HCT116 (cell line): ENCODE data around the gene GJC3. TPM values are rescaled to one million over a fixed set of nuclear protein-coding genes. Genes with fewer than 3 reads are reported as not detected.

Source experiments
- ATAC-seq: fragments of 200-7000 bp; cut with Tn5 transposase; 2 replicates; pipeline ENCODE4 v1.9.1; 2020; ENCODE audit warnings: mild to moderate bottlenecking, moderate library complexity
- BruUV-seq: library from RNA; stranded (reverse); fragments of 400-500 nt; replicated peaks from 2 replicates; lab custom pipeline; 2021; lab: Mats Ljungman, UMichigan
- CTCF ChIA-PET: fragments of 300-600 bp; sonication (Branson Sonifier 250); formaldehyde crosslinking; loops from one replicate; lab custom pipeline; 2021; ENCODE audit warnings: antibody characterized with exemption; lab: Charles Lee
- POLR2A ChIA-PET: fragments of 300-600, 350-600 bp; sonication (Branson Sonifier 250); formaldehyde crosslinking; loops from one replicate; lab custom pipeline; 2021; ENCODE audit warnings: antibody characterized with exemption; lab: Charles Lee
- RAD21 ChIA-PET, 2 experiments: fragments of 300-600 bp; sonication (Branson Sonifier 250); formaldehyde crosslinking; loops; one replicate each; lab custom pipeline; 2023; ENCODE audit warnings: low total read pairs in 2 of 2; ENCODE audit not compliant: uncharacterized antibody in 2 of 2, unreplicated experiment in 2 of 2, low non-redundant PET in 1 of 2; lab: Charles Lee
- DNase-seq: peaks from one replicate; pipeline ENCODE4 v3.0.0-alpha.2; 2010; ENCODE audit warnings: low read depth, low spot score
- H2AFZ ChIP-seq: fragments of 200-600 bp; shearing (Covaris generic), sonication (generic); 2 replicates; pipeline ENCODE4 v1.6.1; 2017; ENCODE audit warnings: low read depth, mixed run types, mixed read lengths, antibody characterized with exemption, low read length; ENCODE audit not compliant: poor library complexity, severe bottlenecking
- H3K27ac ChIP-seq: 2 replicates; pipeline ENCODE4 v1.5.1; 2012; ENCODE audit warnings: low read depth, low read length
- H3K27me3 ChIP-seq: fragments of 200-600 bp; sonication (generic); 2 replicates; pipeline ENCODE4 v1.6.1; 2016; ENCODE audit warnings: mixed run types, low read length, mixed read lengths; ENCODE audit not compliant: insufficient read depth
- H3K36me3 ChIP-seq, 2 experiments: fragments of 200-500 bp in 1 of 2; fragments of 200-600 bp in 1 of 2; sonication (Bioruptor generic) in 1 of 2; sonication (generic) in 1 of 2; 2 replicates each; pipeline versions ENCODE4 v1.5.1 to v1.6.1; 2014 to 2016; ENCODE audit warnings: low read length in 2 of 2, inconsistent platforms in 1 of 2, mixed read lengths in 1 of 2, mixed run types in 1 of 2; ENCODE audit not compliant: insufficient read depth in 2 of 2, control insufficient read depth in 1 of 2
- H3K4me1 ChIP-seq, 2 experiments: fragments of 200-600 bp in 1 of 2; sonication (generic) in 1 of 2; 2 replicates each; pipeline versions ENCODE4 v1.5.1 to v1.6.1; 2012 to 2017; ENCODE audit warnings: low read length in 2 of 2, inconsistent platforms in 1 of 2, mild to moderate bottlenecking in 1 of 2, mixed read lengths in 1 of 2, mixed run types in 1 of 2, moderate library complexity in 1 of 2; ENCODE audit not compliant: insufficient read depth in 2 of 2, control insufficient read depth in 1 of 2
- H3K4me2 ChIP-seq: fragments of 200-600 bp; sonication (generic); 2 replicates; pipeline ENCODE4 v1.6.1; 2017; ENCODE audit warnings: mixed run types, low read length, mixed read lengths
- H3K4me3 ChIP-seq, 2 experiments: fragments of 200-600 bp in 1 of 2; sonication (generic) in 1 of 2; replicated peaks in 1 of 2; 2 replicates each; pipeline ENCODE4 v1.5.1; 2011 to 2016; ENCODE audit warnings: low read length in 2 of 2, control low read depth in 1 of 2, low read depth in 1 of 2, mild to moderate bottlenecking in 1 of 2, mixed read lengths in 1 of 2, mixed run types in 1 of 2
- H3K79me2 ChIP-seq: fragments of 200-600 bp; sonication (generic); 2 replicates; pipeline ENCODE4 v1.6.1; 2017; ENCODE audit warnings: mild to moderate bottlenecking, mixed run types, low read length, moderate library complexity, mixed read lengths; ENCODE audit not compliant: insufficient read depth
- H3K9ac ChIP-seq: fragments of 200-600 bp; sonication (generic); 2 replicates; pipeline ENCODE4 v1.6.1; 2016; ENCODE audit warnings: low read length, mixed read lengths
- H3K9me2 ChIP-seq: fragments of 200-600 bp; sonication (generic), shearing (Covaris generic); 2 replicates; pipeline ENCODE4 v1.6.1; 2017; ENCODE audit warnings: mixed run types, mild to moderate bottlenecking, moderate library complexity; ENCODE audit not compliant: insufficient read depth
- H3K9me3 ChIP-seq, 2 experiments: fragments of 200-500 bp in 1 of 2; fragments of 200-600 bp in 1 of 2; sonication (Bioruptor generic) in 1 of 2; sonication (generic) in 1 of 2; 2 replicates each; pipeline ENCODE4 v1.6.1; 2014 to 2017; ENCODE audit warnings: low read length in 2 of 2, mixed read lengths in 2 of 2, inconsistent platforms in 1 of 2, low read depth in 1 of 2, mild to moderate bottlenecking in 1 of 2, mixed run types in 1 of 2, moderate library complexity in 1 of 2; ENCODE audit not compliant: control insufficient read depth in 1 of 2, insufficient read depth in 1 of 2
- H4K20me1 ChIP-seq: fragments of 200-600 bp; sonication (generic), shearing (Covaris generic); 2 replicates; pipeline ENCODE4 v1.6.1; 2017; ENCODE audit warnings: mixed run types, mild to moderate bottlenecking, moderate library complexity; ENCODE audit not compliant: insufficient read depth
- ATF3 ChIP-seq: IDR thresholded peaks from 2 replicates; pipeline ENCODE4 v1.6.1; 2012
- CEBPB ChIP-seq: IDR thresholded peaks from 2 replicates; pipeline ENCODE4 v1.6.1; 2012; ENCODE audit warnings: low read depth
- ELF1 ChIP-seq: IDR thresholded peaks from 2 replicates; pipeline ENCODE4 v1.6.1; 2012; ENCODE audit warnings: low read depth, borderline replicate concordance
- FOSL1 ChIP-seq: IDR thresholded peaks from 2 replicates; pipeline ENCODE4 v1.6.1; 2012; ENCODE audit warnings: low read depth
- POLR2AphosphoS5 ChIP-seq: IDR thresholded peaks from 2 replicates; pipeline ENCODE4 v1.6.1; 2011; ENCODE audit warnings: mild to moderate bottlenecking, low read depth, low read length, moderate library complexity
- YY1 ChIP-seq: IDR thresholded peaks from 2 replicates; pipeline ENCODE4 v1.6.1; 2011; ENCODE audit warnings: low read length, low read depth, moderate library complexity, mild to moderate bottlenecking; ENCODE audit not compliant: insufficient replicate concordance; ENCODE audit errors: extremely low read depth
- intact Hi-C: fragments of 100-400 bp; cut with micrococcal nuclease; formaldehyde crosslinking; loops from 2 replicates; pipeline ENCODE4 v1.10.0; 2022
- total RNA-seq: library from RNA; stranded (reverse); gene quantifications from one replicate; pipeline ENCODE4 v1.2.1, GENCODE V29; 2021; ENCODE audit not compliant: unreplicated experiment

GJC3 gene
- total RNA-seq, 1 experiment from 2014 or later, result 0.76 TPM

GRCh38 chr7:99897322-99898022, 31.9 kb downstream of the GJC3 start:
- Histone ChIP-seq H3K4me3 (no peak overlapping the region), H3K27ac (no peak overlapping the region), H3K36me3 (peaks cover 14 to 16% of the 10 kb centered on the region in 2 experiments; a peak in 3 of 4 replicates), H3K27me3 (no peaks in the 10 kb centered on the region), H3K4me1 (no peaks in the 10 kb centered on the region), H3K9me2 (no peaks in the 10 kb centered on the region), H4K20me1 (no peaks in the 10 kb centered on the region), H3K79me2 (no peaks in the 10 kb centered on the region), H3K4me2 (no peak overlapping the region), H3K9me3 (no peaks in the 10 kb centered on the region), H3K9ac (no peak overlapping the region), H2AFZ (no peak overlapping the region)
- no peak for ATAC-seq
- CTCF ChIA-PET, result no interaction called here
- no TSS peak for BruUV-seq
- DNase-seq, result no peak
- intact Hi-C loops, result no loop called here
- RAD21 ChIA-PET, result no interaction called here
- 0 out of 2 replicates have a peak, but pooled peaks have one; percentile 9 for TF ChIP-seq POLR2AphosphoS5
- TF ChIP-seq FOSL1, result no peak
- no peak for TF ChIP-seq ELF1
- POLR2A ChIA-PET, result no interaction called here

- Histone ChIP-seq H3K36me3 (0 out of 4 replicates have a peak, but pooled peaks cover 0 to under 1% of the 10 kb centered on the region in 2 experiments), H3K27me3 (no peaks in the 10 kb centered on the region), H2AFZ (no peak overlapping the region), H3K79me2 (no peaks in the 10 kb centered on the region), H3K4me1 (no peaks in the 10 kb centered on the region), H3K4me3 (no peak overlapping the region), H3K4me2 (no peak overlapping the region), H3K27ac (no peak overlapping the region), H3K9me2 (no peaks in the 10 kb centered on the region), H3K9ac (no peak overlapping the region), H3K9me3 (no peaks in the 10 kb centered on the region), H4K20me1 (no peaks in the 10 kb centered on the region)
- CTCF ChIA-PET, result no interaction called here
- POLR2A ChIA-PET, result no interaction called here
- BruUV-seq, result no TSS peak
- DNase-seq (no peak), ATAC-seq (no peak)
- RAD21 ChIA-PET, result no interaction called here
- TF ChIP-seq ELF1 (no peak), FOSL1 (no peak), YY1 (no peak), POLR2AphosphoS5 (no peak), ATF3 (no peak), CEBPB (no peak)
- intact Hi-C loops, result no loop called here
Observed at GRCh38 chr7:99894738-99895137, 34.7 kb downstream of the GJC3 start.
